ENCODE results near the gene BNC2. TPM values are rescaled to one million over a fixed set of nuclear protein-coding genes. Genes with fewer than 3 reads are reported as not detected.

The BNC2 gene
- total and polyA plus RNA-seq, 4 experiments from 2014 or later, result not detected

- POLR2A ChIA-PET (ENCODE audit: partially characterized antibody), result no interaction called here
- Histone ChIP-seq H3K27ac (ENCODE audit: low read depth, low read length) (no peak overlapping the region), H3K4me3 (ENCODE audit: low read length in 2 of 2) (no peak overlapping the region), H3K36me3 (ENCODE audit: insufficient read depth, low read length) (no peaks in the 10 kb centered on the region), H3K27me3 (ENCODE audit: insufficient read depth, low read length) (no peaks in the 10 kb centered on the region), H3K4me1 (ENCODE audit: insufficient read depth, low read length) (no peaks in the 10 kb centered on the region), H3K9me3 (ENCODE audit: control insufficient read depth in 1 of 2, low read length in 2 of 2) (no peaks in the 10 kb centered on the region)
- DNase-seq, result no peak
- CTCF ChIA-PET (ENCODE audit: partially characterized antibody), result no interaction called here
- intact Hi-C loops (cut with micrococcal nuclease), result no loop called here
- H3K27ac Mint-ChIP-seq, result no peak overlapping the region
- peaks cover 0 to 8% (median 3%) of the 10 kb centered on the region in 8 donors for H3K9me3 Mint-ChIP-seq
- no peaks in the 10 kb centered on the region for H3K27me3 Mint-ChIP-seq
- no peaks in the 10 kb centered on the region for H3K36me3 Mint-ChIP-seq
- no peaks in the 10 kb centered on the region for H3K4me1 Mint-ChIP-seq
- no peak overlapping the region for H3K4me3 Mint-ChIP-seq
Observed at GRCh38 chr9:16499892-16500291, 370.6 kb downstream of the BNC2 start.

GRCh38 chr9:16496908-16497307 lies 373.6 kb downstream of the BNC2 start:
- H3K27ac ChIP-seq (ENCODE audit: low read depth, low read length), result no peak overlapping the region
- H3K4me1 ChIP-seq (ENCODE audit: insufficient read depth, low read length), result no peaks in the 10 kb centered on the region
- no peaks in the 10 kb centered on the region for H3K9me3 ChIP-seq (ENCODE audit: control insufficient read depth in 1 of 2, low read length in 2 of 2)
- no peaks in the 10 kb centered on the region for H3K36me3 ChIP-seq (ENCODE audit: insufficient read depth, low read length)
- intact Hi-C loops (cut with micrococcal nuclease), result no loop called here
- Mint-ChIP-seq H3K27ac (no peak overlapping the region), H3K27me3 (no peaks in the 10 kb centered on the region), H3K9me3 (peaks cover 0 to 7% (median 2%) of the 10 kb centered on the region in 8 donors), H3K36me3 (no peaks in the 10 kb centered on the region), H3K4me1 (no peaks in the 10 kb centered on the region), H3K4me3 (no peak overlapping the region)
- ChIA-PET POLR2A (ENCODE audit: partially characterized antibody) (no interaction called here), CTCF (ENCODE audit: partially characterized antibody) (no interaction called here)
- no peak for DNase-seq
- no peak overlapping the region for H3K4me3 ChIP-seq (ENCODE audit: low read length in 2 of 2)
- no peaks in the 10 kb centered on the region for H3K27me3 ChIP-seq (ENCODE audit: insufficient read depth, low read length)

GRCh38 chr9:16487915-16488314 lies 382.6 kb downstream of the BNC2 start:
- Histone ChIP-seq H3K36me3 (ENCODE audit: insufficient read depth, low read length) (no peaks in the 10 kb centered on the region), H3K9me3 (ENCODE audit: control insufficient read depth in 1 of 2, low read length in 2 of 2) (no peaks in the 10 kb centered on the region), H3K4me1 (ENCODE audit: insufficient read depth, low read length) (no peaks in the 10 kb centered on the region), H3K27ac (ENCODE audit: low read depth, low read length) (no peak overlapping the region), H3K4me3 (ENCODE audit: low read length in 2 of 2) (no peak overlapping the region), H3K27me3 (ENCODE audit: insufficient read depth, low read length) (no peaks in the 10 kb centered on the region)
- POLR2A ChIA-PET (ENCODE audit: partially characterized antibody), result no interaction called here
- no peak for DNase-seq
- intact Hi-C loops (cut with micrococcal nuclease), result no loop called here
- Mint-ChIP-seq H3K9me3 (peaks cover 0 to 9% (median 2%) of the 10 kb centered on the region in 8 donors), H3K27me3 (no peaks in the 10 kb centered on the region), H3K4me1 (no peaks in the 10 kb centered on the region), H3K4me3 (no peak overlapping the region), H3K27ac (no peak overlapping the region), H3K36me3 (no peaks in the 10 kb centered on the region)
- CTCF ChIA-PET (ENCODE audit: partially characterized antibody), result no interaction called here

- H3K4me1 Mint-ChIP-seq, result no peaks in the 10 kb centered on the region
- Histone ChIP-seq H3K27me3 (ENCODE audit: insufficient read depth, low read length) (no peaks in the 10 kb centered on the region), H3K9me3 (ENCODE audit: control insufficient read depth in 1 of 2, low read length in 2 of 2) (no peaks in the 10 kb centered on the region), H3K36me3 (ENCODE audit: insufficient read depth, low read length) (no peaks in the 10 kb centered on the region), H3K4me1 (ENCODE audit: insufficient read depth, low read length) (no peaks in the 10 kb centered on the region), H3K4me3 (ENCODE audit: low read length in 2 of 2) (no peak overlapping the region), H3K27ac (ENCODE audit: low read depth, low read length) (no peak overlapping the region)
- POLR2A ChIA-PET (ENCODE audit: partially characterized antibody), result no interaction called here
- peaks cover 0 to 9% (median 2%) of the 10 kb centered on the region in 8 donors for H3K9me3 Mint-ChIP-seq
- intact Hi-C loops (cut with micrococcal nuclease), result no loop called here
- no peak for DNase-seq
- CTCF ChIA-PET (ENCODE audit: partially characterized antibody), result no interaction called here
- H3K36me3 Mint-ChIP-seq, result no peaks in the 10 kb centered on the region
- H3K27ac Mint-ChIP-seq, result no peak overlapping the region
- H3K4me3 Mint-ChIP-seq, result no peak overlapping the region
- no peaks in the 10 kb centered on the region for H3K27me3 Mint-ChIP-seq
Observed at GRCh38 chr9:16485575-16486321, 384.7 kb downstream of the BNC2 start.

GRCh38 chr9:16485160-16485559 lies 385.3 kb downstream of the BNC2 start:
- CTCF ChIA-PET (ENCODE audit: partially characterized antibody), result no interaction called here
- Histone ChIP-seq H3K27ac (ENCODE audit: low read depth, low read length) (no peak overlapping the region), H3K4me3 (ENCODE audit: low read length in 2 of 2) (no peak overlapping the region), H3K27me3 (ENCODE audit: insufficient read depth, low read length) (no peaks in the 10 kb centered on the region), H3K9me3 (ENCODE audit: control insufficient read depth in 1 of 2, low read length in 2 of 2) (no peaks in the 10 kb centered on the region), H3K4me1 (ENCODE audit: insufficient read depth, low read length) (no peaks in the 10 kb centered on the region), H3K36me3 (ENCODE audit: insufficient read depth, low read length) (no peaks in the 10 kb centered on the region)
- POLR2A ChIA-PET (ENCODE audit: partially characterized antibody), result no interaction called here
- H3K9me3 Mint-ChIP-seq, result peaks cover 0 to 9% (median 2%) of the 10 kb centered on the region in 8 donors
- no peaks in the 10 kb centered on the region for H3K4me1 Mint-ChIP-seq
- intact Hi-C loops (cut with micrococcal nuclease), result no loop called here
- H3K27me3 Mint-ChIP-seq, result no peaks in the 10 kb centered on the region
- DNase-seq, result no peak
- H3K36me3 Mint-ChIP-seq, result no peaks in the 10 kb centered on the region
- no peak overlapping the region for H3K4me3 Mint-ChIP-seq
- H3K27ac Mint-ChIP-seq, result no peak overlapping the region

- H3K4me3 Mint-ChIP-seq, result no peak overlapping the region
- intact Hi-C loops (cut with micrococcal nuclease), result no loop called here
- H3K9me3 Mint-ChIP-seq, result peaks cover 0 to 7% (median 1%) of the 10 kb centered on the region in 8 donors
- no peak for DNase-seq
- no peaks in the 10 kb centered on the region for H3K4me1 ChIP-seq (ENCODE audit: insufficient read depth, low read length)
- ChIA-PET CTCF (ENCODE audit: partially characterized antibody) (no interaction called here), POLR2A (ENCODE audit: partially characterized antibody) (no interaction called here)
- H3K9me3 ChIP-seq (ENCODE audit: control insufficient read depth in 1 of 2, low read length in 2 of 2), result no peaks in the 10 kb centered on the region
- H3K27ac Mint-ChIP-seq, result no peak overlapping the region
- H3K36me3 Mint-ChIP-seq, result no peaks in the 10 kb centered on the region
- H3K4me3 ChIP-seq (ENCODE audit: low read length in 2 of 2), result no peak overlapping the region
- no peaks in the 10 kb centered on the region for H3K27me3 ChIP-seq (ENCODE audit: insufficient read depth, low read length)
- H3K4me1 Mint-ChIP-seq, result no peaks in the 10 kb centered on the region
- H3K36me3 ChIP-seq (ENCODE audit: insufficient read depth, low read length), result no peaks in the 10 kb centered on the region
- H3K27ac ChIP-seq (ENCODE audit: low read depth, low read length), result no peak overlapping the region
- H3K27me3 Mint-ChIP-seq, result no peaks in the 10 kb centered on the region
Observed at GRCh38 chr9:16484744-16485143, 385.7 kb downstream of the BNC2 start.

GRCh38 chr9:16484180-16484579 lies 386.3 kb downstream of the BNC2 start:
- no peaks in the 10 kb centered on the region for H3K36me3 Mint-ChIP-seq
- ChIA-PET CTCF (ENCODE audit: partially characterized antibody) (no interaction called here), POLR2A (ENCODE audit: partially characterized antibody) (no interaction called here)
- no peak overlapping the region for H3K27ac ChIP-seq (ENCODE audit: low read depth, low read length)
- H3K36me3 ChIP-seq (ENCODE audit: insufficient read depth, low read length), result no peaks in the 10 kb centered on the region
- DNase-seq, result no peak
- no peaks in the 10 kb centered on the region for H3K9me3 ChIP-seq (ENCODE audit: control insufficient read depth in 1 of 2, low read length in 2 of 2)
- H3K27ac Mint-ChIP-seq, result no peak overlapping the region
- H3K4me1 ChIP-seq (ENCODE audit: insufficient read depth, low read length), result no peaks in the 10 kb centered on the region
- no peak overlapping the region for H3K4me3 ChIP-seq (ENCODE audit: low read length in 2 of 2)
- intact Hi-C loops (cut with micrococcal nuclease), result no loop called here
- H3K27me3 Mint-ChIP-seq, result no peaks in the 10 kb centered on the region
- no peak overlapping the region for H3K4me3 Mint-ChIP-seq
- peaks cover 0 to 7% (median 1%) of the 10 kb centered on the region in 8 donors for H3K9me3 Mint-ChIP-seq
- H3K4me1 Mint-ChIP-seq, result no peaks in the 10 kb centered on the region
- H3K27me3 ChIP-seq (ENCODE audit: insufficient read depth, low read length), result no peaks in the 10 kb centered on the region

- Histone ChIP-seq H3K27ac (ENCODE audit: low read depth, low read length) (no peak overlapping the region), H3K9me3 (ENCODE audit: control insufficient read depth in 1 of 2, low read length in 2 of 2) (no peaks in the 10 kb centered on the region), H3K4me1 (ENCODE audit: insufficient read depth, low read length) (no peaks in the 10 kb centered on the region), H3K27me3 (ENCODE audit: insufficient read depth, low read length) (no peaks in the 10 kb centered on the region), H3K36me3 (ENCODE audit: insufficient read depth, low read length) (no peaks in the 10 kb centered on the region), H3K4me3 (ENCODE audit: low read length in 2 of 2) (no peak overlapping the region)
- no peaks in the 10 kb centered on the region for H3K27me3 Mint-ChIP-seq
- CTCF ChIA-PET (ENCODE audit: partially characterized antibody), result no interaction called here
- peaks cover 0 to 9% (median 1%) of the 10 kb centered on the region in 8 donors for H3K9me3 Mint-ChIP-seq
- no peak overlapping the region for H3K4me3 Mint-ChIP-seq
- H3K36me3 Mint-ChIP-seq, result no peaks in the 10 kb centered on the region
- intact Hi-C loops (cut with micrococcal nuclease), result no loop called here
- no peaks in the 10 kb centered on the region for H3K4me1 Mint-ChIP-seq
- no peak overlapping the region for H3K27ac Mint-ChIP-seq
- no peak for DNase-seq
- POLR2A ChIA-PET (ENCODE audit: partially characterized antibody), result no interaction called here
Observed at GRCh38 chr9:16482764-16483163, 387.7 kb downstream of the BNC2 start.

Data from CD4-positive, alpha-beta memory T cell (primary cell).